DOHH2 (cell line): ENCODE data around the gene PNMA3.

Experiments used
- CTCF ChIP-seq: fragments of 200-600 bp; sonication (generic); IDR thresholded peaks from one replicate; pipeline ENCODE4 v1.5.1; 2014; ENCODE audit warnings: antibody characterized with exemption, mild to moderate bottlenecking, low read depth, low read length; ENCODE audit not compliant: poor library complexity, severe bottlenecking
- EZH2phosphoT487 ChIP-seq: fragments of 200-600 bp; sonication (generic); IDR thresholded peaks from 2 replicates; pipeline ENCODE4 v1.6.1; 2017; ENCODE audit warnings: borderline replicate concordance, mild to moderate bottlenecking, antibody characterized with exemption, low read length, moderate library complexity, mixed read lengths

- TF ChIP-seq CTCF (no peak), EZH2phosphoT487 (no peak)
Observed at GRCh38 chrX:153030801-153031200, 25.5 kb upstream of the PNMA3 start.
